ENCODE measurements around the gene SVIL. TPM values are rescaled to one million over a fixed set of nuclear protein-coding genes. Genes with fewer than 3 reads are reported as not detected.
"Not testable (repeated sequence)": the region's sequence is repeated elsewhere in the genome, so short reads cannot be mapped to it uniquely, and the experiment has no call there.

The SVIL gene
- total RNA-seq, 1 experiment from 2014 or later = 166 TPM

GRCh38 chr10:29616542-29616941 is 18.2 kb downstream of the SVIL start:
- Histone ChIP-seq H3K4me3 (no peak overlapping the region), H3K9me2 (ENCODE audit: insufficient read depth) (no peaks in the 10 kb centered on the region), H3K9me3 (ENCODE audit: insufficient read depth, low read depth) (no peaks in the 10 kb centered on the region), H4K20me1 (ENCODE audit: insufficient read depth) (no peaks in the 10 kb centered on the region), H3K27me3 (ENCODE audit: insufficient read depth, low read depth) (no peaks in the 10 kb centered on the region), H3F3A (ENCODE audit: insufficient read depth, low read depth) (peaks cover 17% of the 10 kb centered on the region; the same call in 1 of the 2 replicates), H3K79me2 (ENCODE audit: low read depth) (peaks cover 68% of the 10 kb centered on the region), H3K36me3 (ENCODE audit: low read depth) (no peaks in the 10 kb centered on the region), H3K4me2 (no peak overlapping the region), H3K27ac (no peak overlapping the region), H2AFZ (no peak overlapping the region), H3K4me1 (replicated peaks; ENCODE audit: insufficient read depth) (peaks cover 30% of the 10 kb centered on the region)
- TF ChIP-seq EZH2 (IDR thresholded peaks at IDR 0.05; ENCODE audit: low read depth) = no peak
- TF ChIP-seq, protein P1, sequence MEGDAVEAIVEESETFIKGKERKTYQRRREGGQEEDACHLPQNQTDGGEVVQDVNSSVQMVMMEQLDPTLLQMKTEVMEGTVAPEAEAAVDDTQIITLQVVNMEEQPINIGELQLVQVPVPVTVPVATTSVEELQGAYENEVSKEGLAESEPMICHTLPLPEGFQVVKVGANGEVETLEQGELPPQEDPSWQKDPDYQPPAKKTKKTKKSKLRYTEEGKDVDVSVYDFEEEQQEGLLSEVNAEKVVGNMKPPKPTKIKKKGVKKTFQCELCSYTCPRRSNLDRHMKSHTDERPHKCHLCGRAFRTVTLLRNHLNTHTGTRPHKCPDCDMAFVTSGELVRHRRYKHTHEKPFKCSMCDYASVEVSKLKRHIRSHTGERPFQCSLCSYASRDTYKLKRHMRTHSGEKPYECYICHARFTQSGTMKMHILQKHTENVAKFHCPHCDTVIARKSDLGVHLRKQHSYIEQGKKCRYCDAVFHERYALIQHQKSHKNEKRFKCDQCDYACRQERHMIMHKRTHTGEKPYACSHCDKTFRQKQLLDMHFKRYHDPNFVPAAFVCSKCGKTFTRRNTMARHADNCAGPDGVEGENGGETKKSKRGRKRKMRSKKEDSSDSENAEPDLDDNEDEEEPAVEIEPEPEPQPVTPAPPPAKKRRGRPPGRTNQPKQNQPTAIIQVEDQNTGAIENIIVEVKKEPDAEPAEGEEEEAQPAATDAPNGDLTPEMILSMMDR (conservative IDR thresholded peaks at IDR 0.05) = no peak
- no peak for DNase-seq
- intact Hi-C loops (cut with micrococcal nuclease; ENCODE audit: unreplicated experiment) = no loop called here
- POLR2A ChIA-PET (ENCODE audit: unreplicated experiment) = interaction anchor here (0.7 kb wide), 1 partner anchor 235 kb away, joined by 3 read pairs; no protein-coding TSS in a partner anchor
- BruUV-seq (replicated peaks) = no TSS peak
- CTCF ChIA-PET = no interaction called here

DNA sequence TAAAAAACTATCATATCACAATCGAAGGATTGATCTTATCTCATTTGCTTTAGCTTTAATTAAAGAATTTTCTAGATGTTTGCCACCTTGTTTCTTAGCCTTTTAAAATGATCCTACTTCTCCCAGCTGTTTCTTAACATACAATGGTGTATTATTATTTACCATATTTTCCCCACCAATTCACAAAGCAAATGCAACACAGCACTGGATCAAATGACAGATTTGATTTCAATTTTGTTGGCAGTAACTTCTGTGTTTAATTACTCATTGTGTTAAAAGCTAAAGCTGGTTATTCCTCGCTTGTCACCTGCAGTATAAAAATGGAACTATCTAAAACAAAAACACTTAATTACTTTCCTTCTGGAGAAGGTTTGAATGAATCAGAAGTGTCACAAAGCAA is 19.6 kb downstream of the SVIL start:
- no peaks in the 10 kb centered on the region for H3K9me2 ChIP-seq (ENCODE audit: insufficient read depth)
- no TSS peak for BruUV-seq (replicated peaks)
- no peaks in the 10 kb centered on the region for H4K20me1 ChIP-seq (ENCODE audit: insufficient read depth)
- H3K4me1 ChIP-seq (replicated peaks; ENCODE audit: insufficient read depth) = peaks cover 24% of the 10 kb centered on the region
- CTCF ChIA-PET = no interaction called here
- no peak overlapping the region for H3K27ac ChIP-seq
- TF ChIP-seq, protein P1 (conservative IDR thresholded peaks at IDR 0.05) = no peak
- TF ChIP-seq EZH2 (IDR thresholded peaks at IDR 0.05; ENCODE audit: low read depth) = no peak
- H2AFZ ChIP-seq = no peak overlapping the region
- no peak overlapping the region for H3K4me3 ChIP-seq
- no peak overlapping the region for H3K4me2 ChIP-seq
- peaks cover 16% of the 10 kb centered on the region; the same call in 1 of the 2 replicates for H3F3A ChIP-seq (ENCODE audit: insufficient read depth, low read depth)
- H3K79me2 ChIP-seq (ENCODE audit: low read depth) = peaks cover 56% of the 10 kb centered on the region
- POLR2A ChIA-PET (ENCODE audit: unreplicated experiment) = no interaction called here
- H3K9me3 ChIP-seq (ENCODE audit: insufficient read depth, low read depth) = no peaks in the 10 kb centered on the region
- no peaks in the 10 kb centered on the region for H3K36me3 ChIP-seq (ENCODE audit: low read depth)
- intact Hi-C loops (cut with micrococcal nuclease; ENCODE audit: unreplicated experiment) = no loop called here
- DNase-seq = no peak
- H3K27me3 ChIP-seq (ENCODE audit: insufficient read depth, low read depth) = no peaks in the 10 kb centered on the region

- POLR2A ChIA-PET (ENCODE audit: unreplicated experiment); H3K4me2 ChIP-seq; intact Hi-C loops (cut with micrococcal nuclease; ENCODE audit: unreplicated experiment); DNase-seq; H3F3A ChIP-seq (ENCODE audit: insufficient read depth, low read depth); H3K9me2 ChIP-seq (ENCODE audit: insufficient read depth); H3K27ac ChIP-seq; H3K36me3 ChIP-seq (ENCODE audit: low read depth); H3K9me3 ChIP-seq (ENCODE audit: insufficient read depth, low read depth); BruUV-seq (replicated peaks); H2AFZ ChIP-seq; H3K4me3 ChIP-seq; H3K27me3 ChIP-seq (ENCODE audit: insufficient read depth, low read depth); H4K20me1 ChIP-seq (ENCODE audit: insufficient read depth): not testable (repeated sequence)
- Histone ChIP-seq H3K79me2 (ENCODE audit: low read depth) (peaks cover 49% of the 10 kb centered on the region), H3K4me1 (replicated peaks; ENCODE audit: insufficient read depth) (peaks cover 15% of the 10 kb centered on the region)
- CTCF ChIA-PET = interaction anchor here (0.7 kb wide), 1 partner anchor 120 kb away, joined by 3 read pairs; no protein-coding TSS in a partner anchor
These were observed 20.5 kb downstream of the SVIL start for GRCh38 chr10:29614289-29614688.

- no peak overlapping the region for H3K4me2 ChIP-seq
- no TSS peak for BruUV-seq (replicated peaks)
These were observed 21.0 kb downstream of the SVIL start for GRCh38 chr10:29613791-29614190.

More at GRCh38 chr10:29613791-29614190, 21.0 kb downstream of the SVIL start:
- Histone ChIP-seq H3K36me3 (ENCODE audit: low read depth) (no peaks in the 10 kb centered on the region), H3K4me1 (replicated peaks; ENCODE audit: insufficient read depth) (peaks cover 10% of the 10 kb centered on the region), H3K4me3 (no peak overlapping the region), H2AFZ (no peak overlapping the region), H4K20me1 (ENCODE audit: insufficient read depth) (no peaks in the 10 kb centered on the region), H3K27me3 (ENCODE audit: insufficient read depth, low read depth) (no peaks in the 10 kb centered on the region), H3K9me3 (ENCODE audit: insufficient read depth, low read depth) (no peaks in the 10 kb centered on the region), H3F3A (ENCODE audit: insufficient read depth, low read depth) (peaks cover 2% of the 10 kb centered on the region; the same call in 1 of the 2 replicates), H3K79me2 (ENCODE audit: low read depth) (peaks cover 45% of the 10 kb centered on the region), H3K27ac (no peak overlapping the region), H3K9me2 (ENCODE audit: insufficient read depth) (no peaks in the 10 kb centered on the region)
- ChIA-PET POLR2A (ENCODE audit: unreplicated experiment) (no interaction called here), CTCF (interaction anchor here (0.6 kb wide), 1 partner anchor 79 kb away, joined by 3 read pairs; no protein-coding TSS in a partner anchor)
- TF ChIP-seq, protein P1 (conservative IDR thresholded peaks at IDR 0.05) = no peak
- no peak for TF ChIP-seq EZH2 (IDR thresholded peaks at IDR 0.05; ENCODE audit: low read depth)
- intact Hi-C loops (cut with micrococcal nuclease; ENCODE audit: unreplicated experiment) = no loop called here
- DNase-seq = no peak
